ENCODE results near the gene OR6A2.
A peak's percentile ranks its signal among the peaks of the same experiment; 100 is the strongest.

Gene OR6A2

DNA sequence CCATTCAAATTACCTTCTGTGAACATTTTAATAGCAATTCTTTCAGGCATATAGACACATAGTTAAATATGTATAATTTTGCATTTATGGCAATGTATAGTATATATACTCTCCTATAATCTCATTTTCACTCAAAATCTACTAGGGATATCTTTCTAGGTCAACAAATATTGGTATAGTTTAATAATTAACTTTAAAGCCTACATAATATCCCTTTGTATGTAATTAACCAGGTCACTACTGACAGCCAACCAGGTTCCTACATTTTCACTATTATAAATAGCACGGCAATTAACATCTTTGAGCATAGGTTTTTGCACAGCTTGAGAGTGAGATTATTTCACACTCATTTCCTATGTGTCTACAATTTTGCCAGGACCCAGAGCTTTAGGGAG is 43.5 kb downstream of the OR6A2 start:
- DNase-seq (ENCODE audit: low spot score): no peak

DNA sequence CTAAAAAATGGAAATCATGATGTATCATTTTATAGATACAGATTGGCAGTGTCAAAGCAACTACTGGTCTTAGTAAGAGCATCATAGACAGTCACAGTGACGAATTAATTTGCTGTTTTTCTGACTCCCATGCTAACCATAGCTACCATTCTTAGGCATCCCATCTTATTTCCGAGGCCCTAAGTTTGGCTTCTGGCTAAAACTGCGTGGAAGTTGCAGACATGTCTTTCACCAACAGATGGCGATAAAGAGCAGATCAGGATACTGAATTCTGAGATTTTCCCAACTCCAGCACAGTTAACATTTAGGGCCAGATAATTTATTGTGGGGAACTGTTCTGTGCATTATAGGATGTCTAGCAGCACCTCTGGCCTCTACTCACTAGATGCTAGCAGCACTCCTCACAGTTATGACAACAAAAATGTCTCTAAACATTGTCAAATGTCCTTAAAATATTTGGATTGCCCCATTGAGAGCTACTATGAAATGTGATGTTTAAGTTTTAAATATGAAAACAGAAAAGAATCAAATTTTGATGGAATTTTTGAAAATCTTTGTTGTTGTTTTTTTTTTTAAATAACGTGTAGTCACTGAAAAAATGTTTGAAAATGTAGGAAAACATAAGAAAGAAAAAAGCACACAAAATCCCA is 44.1 kb downstream of the OR6A2 start:
- peak; percentile 12 for DNase-seq (ENCODE audit: low spot score)

GRCh38 chr11:6747097-6747668 is 52.3 kb downstream of the OR6A2 start:
- no peak for DNase-seq (ENCODE audit: low spot score)

- DNase-seq (ENCODE audit: low spot score): no peak
These were observed 52.9 kb downstream of the OR6A2 start for GRCh38 chr11:6746626-6747025.

DNA sequence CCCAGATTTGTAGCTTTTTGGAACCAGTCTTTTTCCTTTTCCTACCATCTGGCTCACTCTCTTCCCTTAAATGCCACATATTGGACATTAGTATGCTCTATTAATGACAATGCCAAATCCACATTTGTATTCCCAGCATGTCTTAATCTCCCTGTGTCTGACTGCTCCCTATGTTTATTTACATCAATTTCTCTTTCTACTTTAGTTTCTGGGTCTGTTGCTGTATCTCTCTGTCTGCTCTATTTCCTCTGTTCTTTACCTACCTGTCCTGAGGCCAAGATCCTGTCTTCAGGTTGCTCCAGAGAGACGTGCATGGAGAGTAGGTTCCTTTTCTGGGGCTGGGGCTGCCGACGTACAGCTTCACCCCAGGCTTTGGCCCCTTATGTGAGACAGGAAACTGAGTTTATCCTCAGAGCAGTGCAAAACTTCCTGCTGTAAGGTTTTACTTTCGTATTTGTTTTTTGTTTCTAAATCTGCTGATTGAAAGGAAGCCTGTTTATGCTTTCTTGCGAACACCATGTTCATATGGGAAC is 53.3 kb downstream of the OR6A2 start:
- no peak for DNase-seq (ENCODE audit: low spot score)

DNA sequence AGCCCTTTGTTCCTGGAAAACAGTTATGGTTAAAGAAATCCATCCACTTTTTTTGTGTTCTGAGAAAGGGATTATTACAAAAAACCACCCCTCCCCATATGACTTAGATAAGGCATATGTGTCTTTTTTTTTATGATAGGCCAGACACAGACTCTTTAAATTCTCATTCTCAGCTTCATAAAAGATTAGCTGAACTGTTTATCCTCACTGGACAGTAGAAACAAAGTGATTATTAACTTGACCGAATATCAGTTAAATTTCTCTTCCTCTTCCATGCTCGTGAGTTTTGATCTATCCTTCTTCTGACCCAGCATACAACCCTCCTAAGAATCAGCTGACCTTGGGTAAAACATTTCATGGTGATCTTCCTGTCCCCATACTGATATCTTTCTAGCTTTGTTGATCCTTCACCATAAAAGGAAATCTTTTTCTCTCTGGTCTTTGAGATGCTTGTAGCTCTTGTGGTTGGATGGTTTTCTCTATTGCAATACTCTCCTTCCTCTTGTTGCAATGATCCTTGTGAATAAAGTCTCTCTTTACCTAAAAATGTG is 53.9 kb downstream of the OR6A2 start:
- DNase-seq (ENCODE audit: low spot score): no peak

GRCh38 chr11:6745018-6745417 is 54.5 kb downstream of the OR6A2 start:
- no peak for DNase-seq (ENCODE audit: low spot score)

GRCh38 chr11:6742260-6742659 is 57.2 kb downstream of the OR6A2 start:
- no peak for DNase-seq (ENCODE audit: low spot score)

Data from HuH-7.5 (cell line).